Measurements from ENCODE around the gene MRPL58. TPM values are rescaled to one million over a fixed set of nuclear protein-coding genes. Genes with fewer than 3 reads are reported as not detected.

Gene MRPL58
- total RNA-seq, 1 experiment from 2014 or later = 41.0 TPM

DNA sequence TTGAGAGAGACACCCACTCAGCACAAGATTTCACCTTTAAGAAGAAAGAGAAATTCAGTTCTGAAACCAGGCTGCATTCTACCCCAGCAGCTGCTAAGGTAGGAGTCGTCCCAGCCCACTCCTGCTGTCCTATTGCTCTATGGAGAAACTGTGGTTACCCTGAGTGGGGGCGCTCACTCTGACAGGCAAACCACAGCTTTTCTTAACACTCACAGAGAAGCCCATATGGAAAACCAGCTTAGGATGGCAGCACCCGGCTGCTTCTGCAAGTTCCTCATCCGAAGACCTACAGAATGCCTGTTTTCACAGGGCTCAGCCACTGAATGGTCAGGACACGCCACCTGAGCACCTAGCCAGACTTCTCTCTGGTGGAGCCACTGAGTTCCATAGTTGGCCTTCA, 26.8 kb downstream of the MRPL58 start:
- Histone ChIP-seq H4K20me1 (ENCODE audit: control insufficient read depth, insufficient read depth, insufficient read length) (no peaks in the 10 kb centered on the region), H2BK5ac (ENCODE audit: insufficient read length, low read length) (no peak overlapping the region), H3K18ac (ENCODE audit: insufficient read length, low read depth, low read length) (no peak overlapping the region), H2BK15ac (ENCODE audit: low read depth, low read length) (no peak overlapping the region), H4K5ac (ENCODE audit: insufficient read length, low read depth, low read length) (no peak overlapping the region), H3K4me1 (ENCODE audit: insufficient read depth, low read length) (peaks cover 7% of the 10 kb centered on the region; the same call in 1 of the 2 replicates), H3K23ac (ENCODE audit: insufficient read length, low read depth, low read length) (no peak overlapping the region), H3K9me3 (ENCODE audit: control insufficient read depth, low read depth, low read length) (no peaks in the 10 kb centered on the region), H3K27me3 (ENCODE audit: insufficient read depth, low read length) (no peaks in the 10 kb centered on the region), H2AK5ac (ENCODE audit: insufficient read length, low read length) (no peak overlapping the region), H2BK20ac (ENCODE audit: low read depth, low read length, poor library complexity, severe bottlenecking) (no peak overlapping the region), H3K23me2 (ENCODE audit: insufficient read length, low read depth, low read length, poor library complexity, severe bottlenecking) (peaks cover 3% of the 10 kb centered on the region), H3K14ac (ENCODE audit: insufficient read depth, low read length) (no peak overlapping the region), H3K4ac (ENCODE audit: low read depth, low read length) (no peak overlapping the region), H2BK12ac (ENCODE audit: insufficient read length, low read depth, low read length) (no peak overlapping the region), H3T11ph (ENCODE audit: low read length) (no peak overlapping the region), H2BK120ac (ENCODE audit: low read depth, low read length, poor library complexity, severe bottlenecking) (no peak overlapping the region), H3K56ac (ENCODE audit: insufficient read length, low read depth, low read length) (no peak overlapping the region), H4K8ac (replicated peaks; ENCODE audit: insufficient read length, low read depth, low read length) (no peak overlapping the region), H3K27ac (ENCODE audit: insufficient read length, low read depth, low read length) (no peak overlapping the region), H3K4me2 (ENCODE audit: insufficient read depth, insufficient read length, low read length) (no peak overlapping the region), H3K79me2 (ENCODE audit: insufficient read depth, low read length) (no peaks in the 10 kb centered on the region), H3K79me1 (ENCODE audit: insufficient read depth, low read depth, low read length, poor library complexity, severe bottlenecking) (no peaks in the 10 kb centered on the region), H3K9ac (ENCODE audit: extremely low read depth, insufficient read length, low read length) (no peak overlapping the region), H2AFZ (ENCODE audit: low read length) (no peak overlapping the region), H4K91ac (ENCODE audit: insufficient read length, low read depth, low read length) (no peak overlapping the region)
- Mint-ChIP-seq H3K4me3 (no peak overlapping the region), H3K9me3 (peaks cover 0 to 3% of the 10 kb centered on the region in 2 experiments; a peak in 1 of 5 replicates), H3K27me3 (ENCODE audit: low read depth) (no peaks in the 10 kb centered on the region; the same call in 1 of the 2 replicates), H3K4me1 (peaks cover 26 to 38% of the 10 kb centered on the region in 2 experiments), H3K27ac (no peak overlapping the region), H3K36me3 (ENCODE audit: insufficient read depth in 1 of 3, low read depth in 3 of 3) (peaks cover 29 to 48% (median 46%) of the 10 kb centered on the region in 3 experiments)
- DNase-seq = no peak
- TF ChIP-seq, protein P1, sequence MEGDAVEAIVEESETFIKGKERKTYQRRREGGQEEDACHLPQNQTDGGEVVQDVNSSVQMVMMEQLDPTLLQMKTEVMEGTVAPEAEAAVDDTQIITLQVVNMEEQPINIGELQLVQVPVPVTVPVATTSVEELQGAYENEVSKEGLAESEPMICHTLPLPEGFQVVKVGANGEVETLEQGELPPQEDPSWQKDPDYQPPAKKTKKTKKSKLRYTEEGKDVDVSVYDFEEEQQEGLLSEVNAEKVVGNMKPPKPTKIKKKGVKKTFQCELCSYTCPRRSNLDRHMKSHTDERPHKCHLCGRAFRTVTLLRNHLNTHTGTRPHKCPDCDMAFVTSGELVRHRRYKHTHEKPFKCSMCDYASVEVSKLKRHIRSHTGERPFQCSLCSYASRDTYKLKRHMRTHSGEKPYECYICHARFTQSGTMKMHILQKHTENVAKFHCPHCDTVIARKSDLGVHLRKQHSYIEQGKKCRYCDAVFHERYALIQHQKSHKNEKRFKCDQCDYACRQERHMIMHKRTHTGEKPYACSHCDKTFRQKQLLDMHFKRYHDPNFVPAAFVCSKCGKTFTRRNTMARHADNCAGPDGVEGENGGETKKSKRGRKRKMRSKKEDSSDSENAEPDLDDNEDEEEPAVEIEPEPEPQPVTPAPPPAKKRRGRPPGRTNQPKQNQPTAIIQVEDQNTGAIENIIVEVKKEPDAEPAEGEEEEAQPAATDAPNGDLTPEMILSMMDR (conservative IDR thresholded peaks at IDR 0.05) = no peak
- no CpG with 5 or more reads among the region's 5 CpGs for WGBS (ENCODE audit: extremely low coverage, insufficient read length, low lambda C conversion rate)
